Type B pancreatic cell (in vitro differentiated cells): Measurements from ENCODE around the gene PISD. TPM values are rescaled to one million over a fixed set of nuclear protein-coding genes. Genes with fewer than 3 reads are reported as not detected.

Experiments
- DNase-seq: peaks from one replicate; pipeline ENCODE4 v3.0.0; 2021; ENCODE audit warnings: mixed read lengths; ENCODE audit not compliant: unreplicated experiment; ENCODE audit errors: extremely low spot score
- H3K27ac Mint-ChIP-seq: 2 replicates; pipeline ENCODE4 v1.8.0; 2021; ENCODE audit warnings: mild to moderate bottlenecking, mixed read lengths
- H3K27me3 Mint-ChIP-seq: 2 replicates; pipeline ENCODE4 v1.8.0; 2021; ENCODE audit warnings: mixed read lengths
- H3K36me3 Mint-ChIP-seq: 2 replicates; pipeline ENCODE4 v1.8.0; 2021; ENCODE audit warnings: mixed read lengths
- H3K4me1 Mint-ChIP-seq: one replicate; pipeline ENCODE4 v1.8.0; 2021; ENCODE audit warnings: mixed read lengths; ENCODE audit not compliant: unreplicated experiment
- H3K4me3 Mint-ChIP-seq: 2 replicates; pipeline ENCODE4 v1.8.0; 2021; ENCODE audit warnings: mild to moderate bottlenecking, mixed read lengths
- H3K9me3 Mint-ChIP-seq: 2 replicates; pipeline ENCODE4 v1.8.0; 2021; ENCODE audit warnings: mixed read lengths
- CTCF ChIP-seq: fragments of 200-600 bp; sonication (generic); conservative IDR thresholded peaks from 2 replicates; pipeline ENCODE4 v1.5.0; 2021; ENCODE audit warnings: antibody characterized with exemption, mild to moderate bottlenecking
- microRNA-seq: library from miRNA; unstranded; fragments of <30 nt; microRNA quantifications from one replicate; pipeline ENCODE4, GENCODE V29; 2020
- total RNA-seq: library from RNA; stranded (reverse); gene quantifications from 2 replicates; pipeline ENCODE4 v1.2.1, GENCODE V29; 2021; ENCODE audit warnings: low replicate concordance

PISD gene
- total RNA-seq, 1 donor from 2014 or later, result 39.5 TPM

- Mint-ChIP-seq H3K9me3 (no peaks in the 10 kb centered on the region), H3K27me3 (no peaks in the 10 kb centered on the region), H3K4me1 (no peaks in the 10 kb centered on the region), H3K36me3 (peaks cover 9% of the 10 kb centered on the region), H3K27ac (no peak overlapping the region), H3K4me3 (no peak overlapping the region)
- no peak for TF ChIP-seq CTCF
- no peak for DNase-seq
These were observed 92.9 kb downstream of the PISD start for GRCh38 chr22:31569126-31569525.

Small RNA genes lying within 50 kb of the gene (microRNA-seq; reads per million reads assigned to microRNA genes)
- gene MIR7109, result not detected

Other genes starting within 250 kb of the PISD start
- 38.8 and 42.6 TPM in 2 replicates for gene EIF4ENIF1, start 172.4 kb downstream of the PISD start, total RNA-seq
- 28.7 and 50.3 TPM in 2 replicates for gene SFI1, start 165.7 kb downstream of the PISD start, total RNA-seq
- 68.9 and 80.9 TPM in 2 replicates for gene PRR14L, start 87.9 kb upstream of the PISD start, total RNA-seq
- gene DEPDC5, start 91.8 kb upstream of the PISD start, total RNA-seq, result 35.5 and 40.6 TPM in 2 replicates